EH (cell line): Measurements from ENCODE around the gene NOL4L.

Experiments used
- DNase-seq: peaks from one replicate; pipeline ENCODE4 v3.0.0-alpha.2; 2015; ENCODE audit warnings: low read depth

Gene NOL4L

GRCh38 chr20:32613192-32614053, 28.3 kb upstream of the NOL4L start:
- DNase-seq = no peak

DNA sequence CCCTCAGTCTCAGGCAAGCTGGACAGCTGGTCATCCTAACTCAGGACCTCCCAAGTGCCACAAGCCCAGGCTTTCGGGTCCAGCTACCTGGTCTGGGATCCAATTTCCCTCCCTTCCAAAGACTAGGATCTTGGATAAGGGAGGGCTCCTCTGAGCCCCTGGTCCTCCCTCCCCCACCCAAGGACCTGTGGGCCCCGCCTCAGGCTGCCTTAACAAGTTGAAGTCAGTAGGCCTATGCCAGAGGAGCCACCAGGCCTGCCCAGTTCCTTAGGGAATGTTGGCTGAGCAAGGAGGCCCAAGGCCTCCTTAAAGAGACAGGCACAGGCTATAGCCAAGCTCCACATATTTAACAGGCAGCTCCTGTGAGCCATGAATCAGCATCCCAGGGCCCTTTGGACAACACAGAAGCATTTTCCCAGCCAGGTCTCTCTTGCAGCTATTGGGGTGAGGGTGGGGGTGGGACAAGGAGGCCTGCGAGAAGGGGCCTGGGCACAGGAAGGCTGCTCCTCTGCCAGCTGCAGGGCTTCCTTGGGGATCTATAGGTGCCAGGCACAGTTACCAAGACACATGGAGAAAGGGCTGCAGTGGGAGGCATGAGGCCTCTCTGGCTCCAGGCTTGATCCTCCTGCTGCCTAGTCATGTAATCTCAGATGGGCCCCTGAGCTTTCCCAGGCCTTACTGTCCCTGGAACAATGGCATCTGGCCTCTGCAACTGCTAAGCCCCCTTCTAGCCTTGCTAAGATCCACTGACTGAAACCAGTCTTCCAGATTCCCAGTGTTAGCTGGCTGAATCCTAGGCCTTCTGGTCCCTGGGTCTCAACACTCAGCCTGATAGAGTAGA, 27.4 kb upstream of the NOL4L start:
- no peak for DNase-seq

DNA sequence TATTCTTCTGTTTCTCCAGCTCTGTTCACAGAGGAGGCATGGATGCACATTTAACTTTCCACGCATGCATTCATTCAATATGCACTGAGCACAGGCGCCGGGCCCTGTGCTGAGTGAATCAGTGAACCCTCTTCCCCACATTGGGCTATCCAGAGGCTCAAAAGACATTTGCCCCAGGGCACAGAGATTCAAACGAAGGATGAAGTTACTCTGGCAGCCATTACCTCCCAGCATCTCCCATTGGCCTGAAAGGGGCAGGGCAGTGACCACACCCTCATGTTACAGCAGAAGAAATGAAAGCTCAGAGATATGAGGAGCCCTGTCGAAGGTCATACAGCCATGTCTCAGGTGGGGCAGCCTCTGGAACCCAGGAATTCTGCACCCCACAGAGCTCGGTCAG, 26.7 kb upstream of the NOL4L start:
- no peak for DNase-seq

- no peak for DNase-seq
Measured at GRCh38 chr20:32611286-32611685, 26.2 kb upstream of the NOL4L start.

DNA sequence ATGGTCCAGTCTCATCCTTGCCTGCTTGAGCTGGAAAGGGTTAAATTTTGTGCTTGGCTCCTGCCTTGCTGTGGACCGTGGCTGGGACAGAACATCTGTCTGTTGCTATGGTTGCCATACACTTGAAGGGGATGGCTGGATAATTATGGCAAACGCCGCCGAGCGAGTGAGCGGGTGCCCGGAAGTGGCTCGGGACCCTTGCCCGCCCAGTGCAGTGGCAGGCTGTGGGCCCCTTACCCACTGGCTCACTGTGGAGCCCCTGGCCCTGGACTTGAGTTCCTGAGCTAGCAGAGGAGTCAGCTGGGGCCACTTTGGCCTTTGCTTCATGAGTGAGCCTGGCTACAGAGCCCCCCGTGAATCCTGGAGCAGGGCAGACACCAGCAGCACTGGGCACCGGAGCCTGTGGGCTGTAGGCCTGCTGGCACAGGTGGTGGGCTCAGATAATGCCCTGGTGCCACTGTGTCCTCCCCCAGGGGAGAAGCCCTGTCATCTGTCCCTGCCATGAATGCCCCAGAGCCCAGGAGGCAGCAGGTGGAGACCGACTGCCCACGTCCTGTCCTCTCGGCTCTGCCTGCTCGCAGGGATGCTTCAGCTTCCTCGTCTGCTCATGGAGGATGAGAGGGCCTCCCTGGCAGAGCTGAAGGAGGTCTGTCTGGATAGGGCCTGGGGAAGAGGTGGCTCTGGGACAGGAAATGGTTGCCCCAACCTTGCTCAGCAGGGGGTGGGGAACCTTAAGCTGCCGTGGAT, 25.5 kb upstream of the NOL4L start:
- no peak for DNase-seq

GRCh38 chr20:32609993-32610392, 24.9 kb upstream of the NOL4L start:
- no peak for DNase-seq

DNA sequence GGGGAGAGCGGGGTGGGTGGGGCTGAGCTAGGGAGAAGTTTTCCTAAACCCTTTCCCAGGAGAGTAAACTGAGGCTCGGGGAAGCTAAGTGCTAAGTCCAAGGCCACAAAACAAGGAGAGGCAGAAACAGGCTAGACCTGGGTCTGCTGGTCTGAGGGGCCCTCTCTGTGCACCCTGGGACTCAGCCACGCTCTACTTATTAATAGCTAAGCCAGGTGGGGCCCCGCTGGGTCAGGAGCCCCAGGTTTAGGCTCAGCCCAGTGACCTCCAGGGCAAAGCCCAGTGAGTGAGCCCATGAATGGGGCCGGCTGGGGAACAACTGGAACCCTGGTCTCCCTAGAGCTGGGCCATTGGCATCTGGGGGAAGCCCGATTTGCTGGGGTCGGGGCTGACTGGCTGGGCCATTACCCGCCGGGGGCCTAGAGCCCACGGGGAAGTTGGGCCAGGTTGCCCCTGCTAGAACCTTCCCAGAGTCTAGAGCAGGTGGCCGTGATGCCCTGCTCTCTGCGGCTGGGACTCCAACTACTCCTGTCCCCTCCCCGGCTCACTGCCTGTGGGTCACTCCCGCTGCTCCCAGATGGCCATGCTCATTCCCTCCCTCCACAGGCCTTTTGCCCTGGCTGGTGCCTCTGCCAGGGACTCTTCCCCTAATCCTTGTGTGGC, 24.1 kb upstream of the NOL4L start:
- no peak for DNase-seq

DNA sequence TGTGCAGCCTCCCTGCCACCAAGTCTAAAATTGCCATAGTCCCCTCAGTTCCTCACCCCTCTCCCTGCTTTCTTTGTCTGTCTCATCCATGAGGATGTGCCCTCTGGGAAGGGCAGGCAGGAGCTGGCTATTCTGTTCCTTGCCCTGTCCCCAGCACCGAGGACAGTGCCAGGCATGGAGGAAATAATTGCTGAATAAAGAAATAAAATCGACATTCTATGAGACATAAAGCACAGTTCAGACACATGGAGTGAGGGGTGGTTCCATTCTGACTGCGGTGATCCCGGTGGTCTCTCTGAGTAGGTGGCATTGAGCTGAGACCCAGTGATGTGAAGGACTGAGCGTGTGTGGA, 23.5 kb upstream of the NOL4L start:
- DNase-seq = no peak

DNA sequence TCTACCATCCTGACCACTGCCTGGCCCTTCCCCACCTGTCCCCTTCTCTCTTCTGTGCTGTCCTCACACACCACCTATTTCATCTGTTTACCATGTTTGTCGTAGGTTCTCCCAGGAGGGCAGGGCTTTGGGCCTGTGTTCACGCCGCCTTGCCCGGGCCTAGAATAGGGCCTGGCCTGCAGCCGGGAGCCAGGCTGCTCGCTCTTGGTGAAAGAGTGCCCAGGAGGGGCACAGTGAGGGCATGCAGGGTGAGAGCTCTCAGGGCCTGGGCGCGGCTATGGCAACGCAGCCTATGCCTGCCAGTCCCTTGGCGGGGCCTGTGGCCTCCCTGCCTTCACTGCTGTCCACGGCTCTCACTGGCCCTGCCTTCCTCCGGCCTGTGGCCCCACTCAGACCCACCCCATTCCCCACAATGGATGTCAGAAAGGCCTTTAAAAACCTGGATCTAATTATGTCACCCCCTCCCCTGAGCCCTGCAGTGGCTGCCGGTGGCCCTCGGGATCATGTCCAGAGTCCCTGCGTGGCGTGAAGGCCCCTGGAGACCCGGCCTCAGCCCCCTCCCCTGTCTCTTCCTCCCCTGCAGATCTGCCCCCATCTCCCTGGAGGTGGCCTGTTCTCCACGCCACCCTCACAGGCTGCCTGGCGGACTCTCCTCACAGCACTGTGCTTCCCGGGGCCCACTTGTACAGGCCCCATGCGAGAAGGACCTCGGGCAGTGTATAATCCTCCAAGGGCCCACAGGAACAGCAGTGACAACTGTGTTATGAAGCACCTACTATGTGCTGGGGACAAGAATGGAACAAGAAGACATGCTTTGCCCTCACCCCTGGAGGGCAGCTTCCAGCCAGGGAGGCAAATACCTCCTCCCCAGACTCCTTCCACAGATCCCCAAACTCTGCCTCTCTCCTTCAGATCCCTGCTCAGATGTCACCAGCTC, 22.9 kb upstream of the NOL4L start:
- DNase-seq = no peak

DNA sequence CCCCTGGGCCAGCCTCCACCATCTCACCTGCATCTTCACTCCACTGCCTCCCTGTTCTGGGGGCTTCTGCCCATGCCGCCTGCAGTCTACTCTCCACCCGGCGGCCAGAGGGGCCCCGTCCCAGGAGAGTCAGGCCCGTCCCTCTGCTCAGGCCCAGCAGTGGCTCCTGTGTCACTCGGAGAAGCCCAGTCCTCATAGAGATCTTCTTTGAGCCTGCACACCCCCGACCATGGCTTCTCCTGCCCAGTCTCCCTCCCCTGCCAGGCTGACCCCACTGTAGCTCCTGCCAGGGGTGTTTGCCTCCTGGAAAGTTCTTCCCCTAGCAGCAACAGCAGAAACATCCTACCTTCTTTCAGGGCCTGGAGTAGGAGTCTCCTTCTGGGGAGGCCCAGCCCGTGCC, 22.2 kb upstream of the NOL4L start:
- DNase-seq = no peak

DNA sequence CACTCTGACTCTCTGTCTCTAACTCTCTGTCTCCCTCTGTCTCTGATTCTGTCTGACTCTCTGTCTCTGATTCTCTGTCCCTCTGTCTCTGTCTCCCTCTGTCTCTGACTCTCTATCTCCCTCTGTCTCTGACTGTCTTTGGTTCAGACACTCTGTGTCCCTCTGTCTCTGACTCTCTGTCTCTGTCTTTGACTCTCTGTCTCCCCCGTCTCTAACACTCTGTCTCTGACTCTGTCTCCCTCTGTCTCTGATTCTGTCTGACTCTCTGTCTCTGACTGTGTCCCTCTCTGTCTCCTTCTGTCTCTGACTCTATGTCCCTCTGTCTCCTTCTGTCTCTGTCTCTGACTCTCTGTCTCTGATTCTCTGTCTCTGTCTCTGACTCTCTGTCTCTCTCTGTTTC, 21.7 kb upstream of the NOL4L start:
- DNase-seq = no peak

- no peak for DNase-seq
Measured at GRCh38 chr20:32606107-32606506, 21.0 kb upstream of the NOL4L start.

GRCh38 chr20:32605167-32605656, 20.1 kb upstream of the NOL4L start:
- DNase-seq = no peak

DNA sequence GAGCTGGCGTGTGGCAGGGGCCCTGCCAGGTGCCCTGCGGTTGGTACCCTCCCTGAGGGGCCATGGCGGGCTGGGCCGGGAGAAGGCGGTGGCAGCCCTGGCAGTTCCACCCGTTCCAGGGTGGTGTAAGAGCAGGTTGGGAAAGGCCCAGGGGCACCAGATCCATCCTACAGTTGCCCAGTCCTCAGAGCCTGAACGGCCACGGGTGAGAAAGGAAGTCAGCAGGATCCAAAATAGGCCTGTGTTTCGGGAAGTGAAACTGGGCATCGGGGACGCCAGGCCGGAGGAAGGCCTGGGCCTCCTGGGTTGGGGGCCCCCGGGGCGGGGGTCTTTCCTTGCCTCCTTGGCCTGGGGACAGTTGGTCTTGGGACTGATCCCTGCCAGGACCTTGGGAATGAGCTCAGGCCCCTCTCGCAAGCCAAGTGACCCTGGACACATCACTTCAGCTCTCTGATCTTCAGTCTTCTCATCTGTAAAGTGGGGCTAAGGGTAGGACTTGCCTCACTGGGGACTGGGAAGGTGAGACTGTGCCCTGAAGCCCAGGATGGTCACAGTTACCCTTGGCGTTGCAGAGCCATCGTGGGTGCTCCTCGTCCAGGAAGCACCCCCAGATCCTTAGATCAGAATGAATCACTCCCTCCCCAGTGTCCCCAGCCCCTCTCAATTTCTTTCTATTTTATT, 18.1 kb upstream of the NOL4L start:
- DNase-seq = no peak

GRCh38 chr20:32602273-32602672, 17.1 kb upstream of the NOL4L start:
- no peak for DNase-seq

- peak; percentile 23 for DNase-seq
Measured at GRCh38 chr20:32600681-32601237, 15.6 kb upstream of the NOL4L start.

DNA sequence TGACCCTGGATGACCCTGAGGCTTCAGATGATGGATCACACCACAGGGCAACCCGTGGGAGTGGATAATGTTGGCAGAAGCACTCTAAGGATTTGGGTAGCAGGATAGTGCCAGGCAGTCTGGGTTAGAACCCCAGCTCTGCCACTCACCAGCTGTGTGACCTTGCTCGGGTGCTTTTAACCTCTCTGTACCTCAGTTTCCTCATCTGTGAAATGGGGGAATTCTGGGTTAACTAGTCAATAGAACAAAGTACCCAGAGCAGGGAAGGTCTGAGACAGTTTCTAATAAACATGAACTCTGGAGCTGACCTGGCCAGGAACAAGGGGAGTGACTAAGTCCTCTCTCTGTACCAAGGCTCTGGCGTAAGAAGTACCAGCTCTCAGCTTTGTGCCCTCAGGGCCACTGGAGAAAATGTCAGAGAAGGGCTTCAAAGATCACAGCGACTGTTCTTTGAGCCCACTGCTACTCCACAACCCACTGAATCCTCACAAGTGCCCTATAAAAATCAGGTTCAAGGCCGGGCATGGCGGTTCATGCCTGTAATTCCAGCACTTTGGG, 14.7 kb upstream of the NOL4L start:
- DNase-seq = no peak

DNA sequence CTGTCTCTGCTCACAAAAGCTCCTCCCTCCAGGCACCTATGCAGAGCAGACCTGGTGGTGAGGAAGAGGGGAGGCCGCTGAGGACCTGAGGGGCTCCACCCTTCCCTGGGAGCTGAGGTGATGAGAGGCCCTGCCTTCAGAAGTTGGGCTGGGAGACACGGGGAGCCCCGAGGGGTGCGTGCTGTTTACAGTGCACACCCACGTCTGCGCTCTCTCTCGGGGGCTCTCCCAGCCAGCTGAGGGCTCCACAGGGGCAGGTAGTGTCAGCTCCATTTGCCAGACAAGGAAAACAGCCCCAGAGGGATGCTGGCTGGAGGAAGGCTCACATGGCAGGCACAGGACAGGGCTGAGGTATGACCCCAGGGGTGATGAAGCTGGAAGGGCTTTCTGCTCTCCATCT, 13.5 kb upstream of the NOL4L start:
- DNase-seq = no peak

- no peak for DNase-seq
Measured at GRCh38 chr20:32597714-32598113, 12.6 kb upstream of the NOL4L start.
